Sigmoid colon (tissue), 7 donors: ENCODE data around the gene BANF2. TPM values are rescaled to one million over a fixed set of nuclear protein-coding genes. Genes with fewer than 3 reads are reported as not detected.

ENCODE experiments used
- DNase-seq: peaks from one replicate; pipeline ENCODE4 v3.0.0-alpha.2; 2019
- H3K27ac ChIP-seq, 4 donors: fragments of 200-600 bp; sonication (generic); one replicate each; pipeline ENCODE4 v1.5.1; 2016 to 2019; ENCODE audit warnings: mild to moderate bottlenecking in 1 of 4
- H3K27me3 ChIP-seq, 3 donors: fragments of 200-600 bp; sonication (generic); one replicate each; pipeline ENCODE4 v1.5.1; 2019; ENCODE audit warnings: mild to moderate bottlenecking in 1 of 3
- H3K36me3 ChIP-seq, 4 donors: fragments of 200-600 bp; sonication (generic); one replicate each; pipeline ENCODE4 v1.5.1; 2016 to 2019
- H3K4me1 ChIP-seq, 4 donors: fragments of 200-600 bp; sonication (generic); one replicate each; pipeline ENCODE4 v1.5.1; 2017 to 2019
- H3K4me3 ChIP-seq, 4 donors: fragments of 200-600 bp; sonication (generic); one replicate each; pipeline ENCODE4 v1.5.1; 2017 to 2019; ENCODE audit warnings: mild to moderate bottlenecking in 2 of 4, moderate library complexity in 1 of 4
- H3K9me3 ChIP-seq, 4 donors: fragments of 200-600 bp in 3 of 4; sonication (generic) in 3 of 4; one replicate each; pipeline versions ENCODE4 v1.5.1 to v1.6.1; 2013 to 2019
- CTCF ChIP-seq, 4 experiments: fragments of 450-650 bp in 3 of 4; fragments of 200-600 bp in 1 of 4; IDR thresholded peaks; one replicate each; pipeline ENCODE4 v1.5.1; 2016 to 2019; ENCODE audit warnings: antibody characterized with exemption in 4 of 4, mild to moderate bottlenecking in 3 of 4, moderate library complexity in 2 of 4
- EP300 ChIP-seq, 4 donors: sonication (generic); formaldehyde crosslinking; IDR thresholded peaks; one replicate each; pipeline ENCODE4 v1.6.1; 2017; ENCODE audit warnings: antibody characterized with exemption in 4 of 4
- POLR2A ChIP-seq, 2 donors: fragments of 450-650 bp; IDR thresholded peaks; one replicate each; pipeline ENCODE4 v1.6.1; 2016; ENCODE audit warnings: antibody characterized with exemption in 2 of 2, mild to moderate bottlenecking in 2 of 2, moderate library complexity in 2 of 2
- POLR2AphosphoS5 ChIP-seq, 4 donors: sonication (generic); formaldehyde crosslinking; IDR thresholded peaks; one replicate each; pipeline ENCODE4 v1.6.1; 2017; ENCODE audit warnings: antibody characterized with exemption in 4 of 4
- WGBS, 2 donors: extraction: QIAGEN DNeasy Blood & Tissue Kit; methylation state at CpG; one replicate each; pipeline ENCODE4 v1.1.7; 2013; 5-methylcytosine and 5-hydroxymethylcytosine counted together
- intact Hi-C: fragments of 100-400 bp; cut with DNase I; formaldehyde crosslinking; loops from one replicate; pipeline ENCODE4 v1.15.1; 2023
- polyA plus RNA-seq, 3 donors: library from polyadenylated mRNA; stranded (reverse); fragments of 200-250 nt; gene quantifications; one replicate each; pipeline ENCODE4 v1.2.3, GENCODE V29; 2013
- total RNA-seq, 4 donors: library from RNA; depleted of rRNA; stranded (reverse); fragments of >200 nt; gene quantifications; one replicate each; pipeline ENCODE4 v1.1.0, GENCODE V29; 2016
- donor health status: healthy with polysubstance abuse.
- donor health status: Bipolar disorder and iron deficiency.
- donor health status: healthy.

The BANF2 gene
- total and polyA plus RNA-seq, 7 donors = not detected

- Histone ChIP-seq H3K9me3 (no peaks in the 10 kb centered on the region), H3K27ac (no peak overlapping the region), H3K4me1 (peaks cover 0 to 6% (median 0%) of the 10 kb centered on the region in 4 donors), H3K36me3 (no peaks in the 10 kb centered on the region), H3K4me3 (no peak overlapping the region), H3K27me3 (no peaks in the 10 kb centered on the region)
- WGBS, 2 donors = 89 to 93% methylated on average over 4 of the region's 4 CpGs
- intact Hi-C loops = no loop called here
- TF ChIP-seq CTCF (IDR thresholded peaks at IDR 0.05) = no peak
- no peak for TF ChIP-seq POLR2AphosphoS5 (IDR thresholded peaks at IDR 0.05)
- TF ChIP-seq EP300 (IDR thresholded peaks at IDR 0.05) = no peak
- no peak for TF ChIP-seq POLR2A (IDR thresholded peaks at IDR 0.05)
- DNase-seq = no peak
These were observed 36.3 kb downstream of the BANF2 start for GRCh38 chr20:17735959-17736621.

GRCh38 chr20:17738154-17738553, 38.4 kb downstream of the BANF2 start:
- DNase-seq = no peak
- no peaks in the 10 kb centered on the region for H3K9me3 ChIP-seq
- TF ChIP-seq POLR2AphosphoS5 (IDR thresholded peaks at IDR 0.05) (no peak), CTCF (IDR thresholded peaks at IDR 0.05) (no peak), POLR2A (IDR thresholded peaks at IDR 0.05) (no peak)
- peaks cover 0 to 6% (median 0%) of the 10 kb centered on the region in 4 donors for H3K4me1 ChIP-seq
- 62 to 63% methylated on average over 3 of the region's 3 CpGs for WGBS, 2 donors
- intact Hi-C loops = no loop called here
- no peaks in the 10 kb centered on the region for H3K36me3 ChIP-seq
- no peak overlapping the region for H3K4me3 ChIP-seq
- H3K27ac ChIP-seq = no peak overlapping the region
- H3K27me3 ChIP-seq = no peaks in the 10 kb centered on the region

- Histone ChIP-seq H3K4me1 (no peaks in the 10 kb centered on the region), H3K4me3 (no peak overlapping the region), H3K36me3 (no peaks in the 10 kb centered on the region), H3K27ac (no peak overlapping the region), H3K27me3 (no peaks in the 10 kb centered on the region), H3K9me3 (no peaks in the 10 kb centered on the region)
- TF ChIP-seq POLR2AphosphoS5 (IDR thresholded peaks at IDR 0.05) (no peak), POLR2A (IDR thresholded peaks at IDR 0.05) (no peak), EP300 (IDR thresholded peaks at IDR 0.05) (no peak), CTCF (IDR thresholded peaks at IDR 0.05) (no peak)
- intact Hi-C loops = no loop called here
- DNase-seq = no peak
- 38 to 82% methylated on average over 5 of the region's 5 CpGs for WGBS, 2 donors
These were observed 41.5 kb downstream of the BANF2 start for GRCh38 chr20:17741220-17741619.

- no peak for DNase-seq
- WGBS, 2 donors = 69 to 84% methylated on average over 4 of the region's 4 CpGs
- no peaks in the 10 kb centered on the region for H3K36me3 ChIP-seq
- no peak overlapping the region for H3K4me3 ChIP-seq
- H3K9me3 ChIP-seq = no peaks in the 10 kb centered on the region
- no peak for TF ChIP-seq POLR2A (IDR thresholded peaks at IDR 0.05)
- no peak for TF ChIP-seq CTCF (IDR thresholded peaks at IDR 0.05)
- TF ChIP-seq POLR2AphosphoS5 (IDR thresholded peaks at IDR 0.05) = no peak
- TF ChIP-seq EP300 (IDR thresholded peaks at IDR 0.05) = no peak
- H3K27ac ChIP-seq = no peak overlapping the region
- H3K27me3 ChIP-seq = no peaks in the 10 kb centered on the region
- intact Hi-C loops = no loop called here
- H3K4me1 ChIP-seq = no peaks in the 10 kb centered on the region
These were observed 43.0 kb downstream of the BANF2 start for GRCh38 chr20:17742731-17743130.

GRCh38 chr20:17743677-17744076, 43.9 kb downstream of the BANF2 start:
- Histone ChIP-seq H3K4me1 (no peaks in the 10 kb centered on the region), H3K36me3 (no peaks in the 10 kb centered on the region), H3K27me3 (no peaks in the 10 kb centered on the region), H3K4me3 (no peak overlapping the region), H3K9me3 (no peaks in the 10 kb centered on the region), H3K27ac (no peak overlapping the region)
- no peak for DNase-seq
- WGBS, 2 donors = 92 to 93% methylated on average over 6 of the region's 6 CpGs
- TF ChIP-seq CTCF (IDR thresholded peaks at IDR 0.05) (no peak), EP300 (IDR thresholded peaks at IDR 0.05) (no peak), POLR2AphosphoS5 (IDR thresholded peaks at IDR 0.05) (no peak), POLR2A (IDR thresholded peaks at IDR 0.05) (no peak)
- intact Hi-C loops = no loop called here
